Measurements from ENCODE around the gene SGIP1. TPM values are rescaled to one million over a fixed set of nuclear protein-coding genes. Genes with fewer than 3 reads are reported as not detected.

The SGIP1 gene
- total and polyA plus RNA-seq, 2 donors (not counting 3 experiments of a cell fraction or from before 2014, with no cell fraction given): 30.9 to 68.9 TPM

DNA sequence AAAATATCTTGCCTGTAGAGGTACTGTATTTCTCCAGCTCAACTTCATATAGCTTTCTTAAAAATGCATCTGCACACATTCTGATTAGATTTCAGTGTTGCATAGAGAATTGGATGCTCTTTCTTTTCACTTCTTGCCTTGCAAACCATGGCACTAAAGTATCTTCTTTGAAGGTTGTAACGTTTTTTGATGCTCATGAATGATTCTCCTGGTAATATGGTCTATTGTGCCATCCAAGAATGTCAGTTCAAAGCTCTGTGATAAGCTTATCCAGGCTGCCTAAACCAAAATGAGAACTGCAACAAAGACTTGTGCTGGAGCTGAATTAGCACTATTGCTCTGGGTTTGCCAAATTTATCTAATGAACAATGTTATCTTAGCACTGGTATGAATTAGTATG, 1.9 kb downstream of the SGIP1 start:
- ChIA-PET POLR2A (interaction anchor here (0.9 to 1.6 kb wide), 2 partner anchors 13 to 87 kb away, joined by 3 to 4 read pairs; no protein-coding TSS in a partner anchor), CTCF (interaction anchor here (0.6 to 1.8 kb wide), 10 partner anchors 8 to 197 kb away, joined by 3 to 9 read pairs (median 4); no protein-coding TSS in a partner anchor)
- Histone ChIP-seq H3K9me3 (replicated peaks; ENCODE audit: control insufficient read depth, insufficient read depth, low read length) (no peaks in the 10 kb centered on the region), H3K4me3 (replicated peaks in 1 of 3; ENCODE audit: insufficient read depth in 1 of 3, low read depth in 1 of 3, low read length in 3 of 3) (peak overlapping the region in 2 of 3 experiments; percentile 47 to 66), H3K27ac (ENCODE audit: insufficient read depth, low read depth, low read length) (no peak overlapping the region), H3K4me1 (ENCODE audit: control insufficient read depth, extremely low read depth, insufficient read depth, low read length) (peaks cover 37% of the 10 kb centered on the region), H3K36me3 (ENCODE audit: control insufficient read depth in 2 of 2, extremely low read depth in 1 of 2, insufficient read depth in 2 of 2, low read length in 2 of 2) (no peaks in the 10 kb centered on the region), H2AFZ (ENCODE audit: low read depth, low read length) (no peak overlapping the region), H4K20me1 (replicated peaks; ENCODE audit: control insufficient read depth, extremely low read depth, insufficient read depth, low read length) (no peaks in the 10 kb centered on the region), H3K4me2 (ENCODE audit: insufficient read depth, low read length) (peak overlapping the region; percentile 78), H3K27me3 (ENCODE audit: control insufficient read depth in 2 of 2, insufficient read depth in 2 of 2, low read length in 2 of 2) (no peaks in the 10 kb centered on the region), H3K9me1 (replicated peaks; ENCODE audit: control insufficient read depth, extremely low read depth, insufficient read depth, low read length) (no peaks in the 10 kb centered on the region), H3K79me2 (ENCODE audit: control insufficient read depth, insufficient read depth, low read length) (no peaks in the 10 kb centered on the region), H3K9ac (replicated peaks; ENCODE audit: extremely low read depth, insufficient read depth, low read length) (no peak overlapping the region)
- no TSS peak for BruUV-seq (replicated peaks)
- intact Hi-C loops (cut with micrococcal nuclease): loop anchor here (1.0 kb wide), 1 partner anchor 7 kb away; no protein-coding TSS in a partner anchor
- TF ChIP-seq JUN (IDR thresholded peaks at IDR 0.05; ENCODE audit: borderline replicate concordance, insufficient read depth, insufficient read length, low read depth) (no peak), MYC (IDR thresholded peaks at IDR 0.05; ENCODE audit: low read depth, low read length) (no peak), GATA2 (IDR thresholded peaks at IDR 0.05; ENCODE audit: insufficient read depth, insufficient read length, low read depth, low read length) (no peak), POLR2AphosphoS5 (IDR thresholded peaks at IDR 0.05; ENCODE audit: insufficient read depth, low read depth, low read length) (no peak), MAX (IDR thresholded peaks at IDR 0.05; ENCODE audit: insufficient read depth, insufficient read length) (no peak), FOS (IDR thresholded peaks at IDR 0.05; ENCODE audit: borderline replicate concordance, insufficient read depth, low read length) (no peak)
- TF ChIP-seq, protein P1, sequence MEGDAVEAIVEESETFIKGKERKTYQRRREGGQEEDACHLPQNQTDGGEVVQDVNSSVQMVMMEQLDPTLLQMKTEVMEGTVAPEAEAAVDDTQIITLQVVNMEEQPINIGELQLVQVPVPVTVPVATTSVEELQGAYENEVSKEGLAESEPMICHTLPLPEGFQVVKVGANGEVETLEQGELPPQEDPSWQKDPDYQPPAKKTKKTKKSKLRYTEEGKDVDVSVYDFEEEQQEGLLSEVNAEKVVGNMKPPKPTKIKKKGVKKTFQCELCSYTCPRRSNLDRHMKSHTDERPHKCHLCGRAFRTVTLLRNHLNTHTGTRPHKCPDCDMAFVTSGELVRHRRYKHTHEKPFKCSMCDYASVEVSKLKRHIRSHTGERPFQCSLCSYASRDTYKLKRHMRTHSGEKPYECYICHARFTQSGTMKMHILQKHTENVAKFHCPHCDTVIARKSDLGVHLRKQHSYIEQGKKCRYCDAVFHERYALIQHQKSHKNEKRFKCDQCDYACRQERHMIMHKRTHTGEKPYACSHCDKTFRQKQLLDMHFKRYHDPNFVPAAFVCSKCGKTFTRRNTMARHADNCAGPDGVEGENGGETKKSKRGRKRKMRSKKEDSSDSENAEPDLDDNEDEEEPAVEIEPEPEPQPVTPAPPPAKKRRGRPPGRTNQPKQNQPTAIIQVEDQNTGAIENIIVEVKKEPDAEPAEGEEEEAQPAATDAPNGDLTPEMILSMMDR (IDR thresholded peaks at IDR 0.05; ENCODE audit: extremely low read depth in 1 of 2, insufficient read depth in 1 of 2, low read depth in 1 of 2, low read length in 2 of 2): no peak
- dilution Hi-C loops (cut with MboI; ENCODE audit: extremely low pct_ligation_motif_present, low sequenced_read_pairs): loop anchor here (25.0 kb wide), 1 partner anchor 199 kb away; no protein-coding TSS in a partner anchor
- DNase-seq (ENCODE audit: low read depth, low spot score) (peak; percentile 34), FAIRE-seq (no peak)
